Activated gamma-delta T cell (primary cell): ENCODE data around the gene IER3.

Experiments
- DNase-seq: peaks from one replicate; lab custom pipeline; 2025; lab: John Stamatoyannopoulos, UW
- total RNA-seq, 2 donors: gene quantifications; one replicate each; lab custom pipeline; 2026; lab: John Stamatoyannopoulos, UW

IER3 gene
- 18.8 to 35.0 reads per million in 2 donors for total RNA-seq

GRCh38 chr6:30744054-30744805 is at the start of gene IER3:
IER3 (minus strand) TSS chr6:30744547; CDS start chr6:30744518, 29 bp downstream.
- peak; percentile 30 for DNase-seq

GRCh38 chr6:30793521-30794194 is 49.3 kb upstream of the IER3 start:
- DNase-seq: no peak

GRCh38 chr6:30792786-30793185 is 48.4 kb upstream of the IER3 start:
- DNase-seq: no peak

GRCh38 chr6:30790724-30791383 is 46.5 kb upstream of the IER3 start:
- no peak for DNase-seq

- no peak for DNase-seq
Measured at GRCh38 chr6:30789606-30790005, 45.3 kb upstream of the IER3 start.

- no peak for DNase-seq
Measured at GRCh38 chr6:30787954-30788353, 43.6 kb upstream of the IER3 start.

- no peak for DNase-seq
Measured at GRCh38 chr6:30782425-30783014, 38.2 kb upstream of the IER3 start.

GRCh38 chr6:30781743-30782424 is 37.5 kb upstream of the IER3 start:
- no peak for DNase-seq

- DNase-seq: no peak
Measured at GRCh38 chr6:30781395-30781742, 37.0 kb upstream of the IER3 start.

GRCh38 chr6:30780642-30780920 is 36.2 kb upstream of the IER3 start:
- DNase-seq: no peak

GRCh38 chr6:30779850-30780641 is 35.7 kb upstream of the IER3 start:
- no peak for DNase-seq

- DNase-seq: no peak
Measured at GRCh38 chr6:30778001-30778635, 33.8 kb upstream of the IER3 start.

GRCh38 chr6:30777155-30777485 is 32.8 kb upstream of the IER3 start:
- DNase-seq: no peak

- no peak for DNase-seq
Measured at GRCh38 chr6:30776390-30777154, 32.2 kb upstream of the IER3 start.

- no peak for DNase-seq
Measured at GRCh38 chr6:30775104-30775503, 30.8 kb upstream of the IER3 start.

- DNase-seq: no peak
Measured at GRCh38 chr6:30774701-30775100, 30.4 kb upstream of the IER3 start.

- no peak for DNase-seq
Measured at GRCh38 chr6:30770592-30770991, 26.2 kb upstream of the IER3 start.

- no peak for DNase-seq
Measured at GRCh38 chr6:30769853-30770524, 25.6 kb upstream of the IER3 start.

- no peak for DNase-seq
Measured at GRCh38 chr6:30769088-30769852, 24.9 kb upstream of the IER3 start.
